ENCODE results near the gene OR8G1.

- TF ChIP-seq CTCF (IDR thresholded peaks at IDR 0.05; ENCODE audit: low read depth, low read length) = no peak
- no peak for TF ChIP-seq EZH2phosphoT487 (IDR thresholded peaks at IDR 0.05; ENCODE audit: low read depth)
These were observed 15.2 kb downstream of the OR8G1 start, which contains the start of gene OR8G5 for GRCh38 chr11:124256076-124256475.
